ENCODE data around the gene LAMB3. TPM values are rescaled to one million over a fixed set of nuclear protein-coding genes. Genes with fewer than 3 reads are reported as not detected.
A peak's percentile ranks its signal among the peaks of the same experiment; 100 is the strongest.

The LAMB3 gene
- total RNA-seq, 3 donors from 2014 or later = 40.3 to 142 (median 62.1) TPM

- Histone ChIP-seq H3K9me3 (no peaks in the 10 kb centered on the region), H3K4me3 (no peak overlapping the region), H3K4me1 (ENCODE audit: low read depth) (no peaks in the 10 kb centered on the region), H3K36me3 (ENCODE audit: low read depth) (no peaks in the 10 kb centered on the region)
- ATAC-seq (no peak), DNase-seq (no peak)
- intact Hi-C loops (cut with DNase I, micrococcal nuclease) = no loop called here
- TF ChIP-seq, protein P1, sequence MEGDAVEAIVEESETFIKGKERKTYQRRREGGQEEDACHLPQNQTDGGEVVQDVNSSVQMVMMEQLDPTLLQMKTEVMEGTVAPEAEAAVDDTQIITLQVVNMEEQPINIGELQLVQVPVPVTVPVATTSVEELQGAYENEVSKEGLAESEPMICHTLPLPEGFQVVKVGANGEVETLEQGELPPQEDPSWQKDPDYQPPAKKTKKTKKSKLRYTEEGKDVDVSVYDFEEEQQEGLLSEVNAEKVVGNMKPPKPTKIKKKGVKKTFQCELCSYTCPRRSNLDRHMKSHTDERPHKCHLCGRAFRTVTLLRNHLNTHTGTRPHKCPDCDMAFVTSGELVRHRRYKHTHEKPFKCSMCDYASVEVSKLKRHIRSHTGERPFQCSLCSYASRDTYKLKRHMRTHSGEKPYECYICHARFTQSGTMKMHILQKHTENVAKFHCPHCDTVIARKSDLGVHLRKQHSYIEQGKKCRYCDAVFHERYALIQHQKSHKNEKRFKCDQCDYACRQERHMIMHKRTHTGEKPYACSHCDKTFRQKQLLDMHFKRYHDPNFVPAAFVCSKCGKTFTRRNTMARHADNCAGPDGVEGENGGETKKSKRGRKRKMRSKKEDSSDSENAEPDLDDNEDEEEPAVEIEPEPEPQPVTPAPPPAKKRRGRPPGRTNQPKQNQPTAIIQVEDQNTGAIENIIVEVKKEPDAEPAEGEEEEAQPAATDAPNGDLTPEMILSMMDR (IDR thresholded peaks at IDR 0.05) = no peak
Observed at GRCh38 chr1:209567698-209568175, 84.5 kb downstream of the LAMB3 start.

DNA sequence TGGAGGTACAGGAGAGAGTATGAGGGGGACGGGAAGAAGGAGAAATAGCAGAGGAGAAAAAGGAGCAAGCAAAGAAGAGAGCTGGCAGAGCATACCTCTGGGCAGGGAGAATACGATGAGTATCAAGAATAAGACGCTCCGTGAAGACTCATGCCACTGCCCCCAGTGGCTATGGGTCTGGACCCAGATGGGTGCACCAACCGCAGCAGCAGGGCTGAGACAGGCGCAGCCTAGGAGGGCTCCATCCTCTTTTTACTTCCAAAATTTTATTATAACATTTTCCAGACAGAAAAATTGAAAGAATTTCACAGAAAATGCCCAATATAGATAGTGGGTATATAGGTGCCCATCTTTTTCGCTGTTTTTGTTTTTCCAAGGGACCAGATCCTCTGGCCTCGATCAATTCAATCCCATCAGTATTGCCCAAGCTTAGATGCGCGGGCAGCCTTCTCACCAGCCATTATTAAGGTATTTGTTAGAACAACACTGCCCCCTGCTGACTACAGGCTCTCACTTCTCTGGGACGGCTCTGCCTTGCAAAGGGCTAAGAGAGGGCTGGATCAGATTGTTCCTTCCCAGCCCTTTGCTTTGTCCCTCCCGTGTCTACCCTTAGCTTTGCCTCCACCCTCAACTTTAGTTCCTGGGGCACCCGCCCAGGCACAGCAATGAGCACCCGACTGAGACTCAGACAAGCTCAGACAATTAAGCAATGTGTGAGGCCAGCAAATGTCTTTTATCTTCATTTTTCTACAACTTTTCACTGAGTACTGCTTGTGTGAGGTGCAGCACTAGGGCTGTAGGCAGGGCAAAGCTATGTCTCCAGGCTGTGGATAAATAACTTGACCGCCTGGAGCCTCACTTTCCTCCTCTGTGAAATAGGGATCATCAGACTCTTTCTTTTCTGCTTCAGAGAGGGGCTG lies 86.2 kb downstream of the LAMB3 start:
- Histone ChIP-seq H3K4me3 (no peak overlapping the region), H3K4me1 (ENCODE audit: low read depth) (no peaks in the 10 kb centered on the region), H3K36me3 (ENCODE audit: low read depth) (no peaks in the 10 kb centered on the region), H3K9me3 (no peaks in the 10 kb centered on the region)
- ATAC-seq (peak; percentile 89), DNase-seq (peak; percentile 58 to 91 (median 68))
- TF ChIP-seq, protein P1 (IDR thresholded peaks at IDR 0.05) = peak; percentile 73
- intact Hi-C loops (cut with DNase I, micrococcal nuclease) = no loop called here

Small RNA genes lying within 50 kb of the gene (microRNA-seq; reads per million reads assigned to microRNA genes)
- gene MIR4260 = not detected

Other genes with a start within 250 kb of the LAMB3 start
- under 1 TPM in 1 of 3 donors, not detected in 2; 0.60 TPM for gene CAMK1G, start 68.7 kb downstream of the LAMB3 start, total RNA-seq
- 10 to 100 TPM in 1 of 3 donors, 1 to 10 TPM in 2; 5.8 to 13.5 (median 9.0) TPM for gene G0S2, start 23.0 kb upstream of the LAMB3 start, total RNA-seq
- 1 to 10 TPM in 2 of 3 donors, not detected in 1; 2.8 to 5.7 TPM for gene HSD11B1, start 52.4 kb upstream of the LAMB3 start, total RNA-seq
- 1 to 10 TPM; 4.7 to 7.7 (median 6.4) TPM for gene TRAF3IP3, start 103.6 kb upstream of the LAMB3 start, total RNA-seq
- gene C1orf74, start 132.1 kb upstream of the LAMB3 start, total RNA-seq = 1 to 10 TPM; 1.9 to 3.4 (median 2.7) TPM
- 100 to 1,000 TPM in 1 of 3 donors, 10 to 100 TPM in 2; 42.9 to 115 (median 96.9) TPM for gene IRF6, start 153.7 kb upstream of the LAMB3 start, total RNA-seq
- 1 to 10 TPM; 5.4 to 8.8 (median 6.7) TPM for gene UTP25, start 175.5 kb upstream of the LAMB3 start, total RNA-seq